ENCODE measurements around the gene RNF225. TPM values are rescaled to one million over a fixed set of nuclear protein-coding genes. Genes with fewer than 3 reads are reported as not detected.
"Not testable (repeated sequence)": the region's sequence is repeated elsewhere in the genome, so short reads cannot be mapped to it uniquely, and the experiment has no call there.

RNF225 gene
- total and polyA plus RNA-seq, 2 of the 13 experiments (the other 11 are each of a cell fraction or from before 2014, with no cell fraction given): not detected

GRCh38 chr19:58442986-58443385 lies 47.5 kb downstream of the RNF225 start:
- H3K27me3 ChIP-seq (ENCODE audit: control insufficient read depth in 1 of 2, insufficient read depth in 2 of 2, low read length in 2 of 2); H3K4me2 ChIP-seq (ENCODE audit: low read depth, low read length); H3K9me3 ChIP-seq (ENCODE audit: low read length); FAIRE-seq; H3K4me1 ChIP-seq (ENCODE audit: insufficient read depth, low read length); H3K4me3 ChIP-seq (replicated peaks in 1 of 3; ENCODE audit: insufficient read depth in 1 of 3, low read depth in 2 of 3, low read length in 3 of 3); intact Hi-C loops (cut with micrococcal nuclease; ENCODE audit: unreplicated experiment); H3K27ac ChIP-seq (ENCODE audit: extremely low read length, insufficient read depth, low read length); H3K9ac ChIP-seq (ENCODE audit: insufficient read depth, low read depth, low read length); H4K20me1 ChIP-seq (ENCODE audit: insufficient read depth, low read length); H3K36me3 ChIP-seq (replicated peaks in 1 of 2; ENCODE audit: control insufficient read depth in 1 of 2, insufficient read depth in 2 of 2, low read length in 2 of 2); CTCF ChIA-PET (ENCODE audit: low intra/inter-chr PET ratio, low total read pairs); DNase-seq (ENCODE audit: low spot score); H2AFZ ChIP-seq (ENCODE audit: low read length); H3K79me2 ChIP-seq (ENCODE audit: insufficient read depth, low read length); in situ Hi-C loops (cut with HindIII; ENCODE audit: extremely low pct_ligation_motif_present, low pct_unique_long_range_greater_than_20kb); BruUV-seq (replicated peaks); ATAC-seq: not testable (repeated sequence)
- TF ChIP-seq NFYB (CRISPR knock-in tag; IDR thresholded peaks at IDR 0.05): peak; percentile 39; the same call in 1 of the 2 replicates
- WGBS (ENCODE audit: low lambda C conversion rate): 52% methylated on average over 6 of the region's 7 CpGs
- POLR2A ChIA-PET: interaction anchor here (1.0 kb wide), 1 partner anchor 34 kb away, joined by 3 read pairs; the partner anchor contains the start of gene ZNF584

Small RNA genes within 50 kb of the gene (microRNA-seq; reads per million reads assigned to microRNA genes)
- gene MIR4754: 0.68 reads per million

Small RNA genes within 50 kb of the gene (small RNA-seq; reads per million reads assigned to genes)
- 0 reads per million in 3 experiments for gene MIR4754 (ENCODE audit: insufficient read depth in 2 of 3, insufficient read length in 3 of 3, low read depth in 2 of 3, low replicate concordance in 1 of 3)
- 0 to 0.33 (median 0) reads per million in 3 experiments for gene RNA5SP473 (ENCODE audit: insufficient read depth in 2 of 3, insufficient read length in 3 of 3, low read depth in 2 of 3, low replicate concordance in 1 of 3)

Other genes with a start within 250 kb of the RNF225 start
- gene ZNF329, start 244.9 kb upstream of the RNF225 start, total RNA-seq (2016; rRNA removed; fragmentation: Illumina TruSeq; extraction: Trizol): 9.6 and 11.4 TPM in 2 replicates
- 3.8 and 4.6 TPM in 2 replicates for gene ZNF329, start 244.9 kb upstream of the RNF225 start, polyA plus RNA-seq (2011; rRNA removed)
- 17.0 and 23.0 TPM in 2 replicates for gene ZNF274, start 212.6 kb upstream of the RNF225 start, total RNA-seq (2016; rRNA removed; fragmentation: Illumina TruSeq; extraction: Trizol)
- 16.1 and 21.0 TPM in 2 replicates for gene ZNF274, start 212.6 kb upstream of the RNF225 start, polyA plus RNA-seq (2011; rRNA removed)
- 15.6 and 17.0 TPM in 2 replicates for gene ZNF544, start 166.7 kb upstream of the RNF225 start, total RNA-seq (2016; rRNA removed; fragmentation: Illumina TruSeq; extraction: Trizol)
- 13.1 and 14.7 TPM in 2 replicates for gene ZNF544, start 166.7 kb upstream of the RNF225 start, polyA plus RNA-seq (2011; rRNA removed)
- 3.3 and 3.7 TPM in 2 replicates for gene ZNF8, start 116.7 kb upstream of the RNF225 start, total RNA-seq (2016; rRNA removed; fragmentation: Illumina TruSeq; extraction: Trizol)
- 3.0 and 3.1 TPM in 2 replicates for gene ZNF8, start 116.7 kb upstream of the RNF225 start, polyA plus RNA-seq (2011; rRNA removed)
- 38.7 and 39.5 TPM in 2 replicates for gene ERVK3-1, start 90.3 kb upstream of the RNF225 start, total RNA-seq (2016; rRNA removed; fragmentation: Illumina TruSeq; extraction: Trizol)
- 28.5 and 31.5 TPM in 2 replicates for gene ERVK3-1, start 90.3 kb upstream of the RNF225 start, polyA plus RNA-seq (2011; rRNA removed)
- gene ZSCAN22, start 68.7 kb upstream of the RNF225 start, total RNA-seq (2016; rRNA removed; fragmentation: Illumina TruSeq; extraction: Trizol): 2.5 and 3.1 TPM in 2 replicates
- gene ZSCAN22, start 68.7 kb upstream of the RNF225 start, polyA plus RNA-seq (2011; rRNA removed): 3.5 and 3.6 TPM in 2 replicates
- gene A1BG, start 42.2 kb upstream of the RNF225 start, total RNA-seq (2016; rRNA removed; fragmentation: Illumina TruSeq; extraction: Trizol): 15.1 and 41.4 TPM in 2 replicates
- 14.7 and 49.8 TPM in 2 replicates for gene A1BG, start 42.2 kb upstream of the RNF225 start, polyA plus RNA-seq (2011; rRNA removed)
- gene ZNF497, start 32.9 kb upstream of the RNF225 start, total RNA-seq (2016; rRNA removed; fragmentation: Illumina TruSeq; extraction: Trizol): 1.1 and 1.9 TPM in 2 replicates
- 1.5 and 1.8 TPM in 2 replicates for gene ZNF497, start 32.9 kb upstream of the RNF225 start, polyA plus RNA-seq (2011; rRNA removed)
- 0.73 and 1.3 TPM in 2 replicates for gene ZNF837, start 14.6 kb upstream of the RNF225 start, total RNA-seq (2016; rRNA removed; fragmentation: Illumina TruSeq; extraction: Trizol)
- 0.29 and 0.69 TPM in 2 replicates for gene ZNF837, start 14.6 kb upstream of the RNF225 start, polyA plus RNA-seq (2011; rRNA removed)
- gene RPS5, start 8.4 kb upstream of the RNF225 start, total RNA-seq (2016; rRNA removed; fragmentation: Illumina TruSeq; extraction: Trizol): 1,544 and 1,715 TPM in 2 replicates
- 4,145 and 4,408 TPM in 2 replicates for gene RPS5, start 8.4 kb upstream of the RNF225 start, polyA plus RNA-seq (2011; rRNA removed)
- 6.8 and 7.0 TPM in 2 replicates for gene ZNF584, start 13.0 kb downstream of the RNF225 start, total RNA-seq (2016; rRNA removed; fragmentation: Illumina TruSeq; extraction: Trizol)
- gene ZNF584, start 13.0 kb downstream of the RNF225 start, polyA plus RNA-seq (2011; rRNA removed): 2.4 and 3.3 TPM in 2 replicates
- not detected in 2 replicates for gene ZNF132, start 44.5 kb downstream of the RNF225 start, total RNA-seq (2016; rRNA removed; fragmentation: Illumina TruSeq; extraction: Trizol)
- gene ZNF132, start 44.5 kb downstream of the RNF225 start, polyA plus RNA-seq (2011; rRNA removed): not detected in 2 replicates
- gene ZNF324B, start 56.0 kb downstream of the RNF225 start, total RNA-seq (2016; rRNA removed; fragmentation: Illumina TruSeq; extraction: Trizol): 2.5 and 3.0 TPM in 2 replicates
- 0.53 and 0.98 TPM in 2 replicates for gene ZNF324B, start 56.0 kb downstream of the RNF225 start, polyA plus RNA-seq (2011; rRNA removed)
- gene ZNF324, start 71.4 kb downstream of the RNF225 start, total RNA-seq (2016; rRNA removed; fragmentation: Illumina TruSeq; extraction: Trizol): 4.0 and 4.7 TPM in 2 replicates
- 1.1 and 1.6 TPM in 2 replicates for gene ZNF324, start 71.4 kb downstream of the RNF225 start, polyA plus RNA-seq (2011; rRNA removed)
- 2.5 and 3.6 TPM in 2 replicates for gene ZNF446, start 80.7 kb downstream of the RNF225 start, total RNA-seq (2016; rRNA removed; fragmentation: Illumina TruSeq; extraction: Trizol)
- 3.0 and 3.8 TPM in 2 replicates for gene ZNF446, start 80.7 kb downstream of the RNF225 start, polyA plus RNA-seq (2011; rRNA removed)
- 40.2 and 41.2 TPM in 2 replicates for gene SLC27A5, start 116.3 kb downstream of the RNF225 start, total RNA-seq (2016; rRNA removed; fragmentation: Illumina TruSeq; extraction: Trizol)
- 30.3 and 36.5 TPM in 2 replicates for gene SLC27A5, start 116.3 kb downstream of the RNF225 start, polyA plus RNA-seq (2011; rRNA removed)
- gene ZBTB45, start 124.2 kb downstream of the RNF225 start, total RNA-seq (2016; rRNA removed; fragmentation: Illumina TruSeq; extraction: Trizol): 2.0 and 3.7 TPM in 2 replicates
- 3.0 and 3.2 TPM in 2 replicates for gene ZBTB45, start 124.2 kb downstream of the RNF225 start, polyA plus RNA-seq (2011; rRNA removed)
- gene TRIM28, start 148.4 kb downstream of the RNF225 start, total RNA-seq (2016; rRNA removed; fragmentation: Illumina TruSeq; extraction: Trizol): 302 and 361 TPM in 2 replicates
- gene TRIM28, start 148.4 kb downstream of the RNF225 start, polyA plus RNA-seq (2011; rRNA removed): 439 and 461 TPM in 2 replicates
- 55.0 and 70.9 TPM in 2 replicates for gene CHMP2A, start 159.4 kb downstream of the RNF225 start, total RNA-seq (2016; rRNA removed; fragmentation: Illumina TruSeq; extraction: Trizol)
- gene CHMP2A, start 159.4 kb downstream of the RNF225 start, polyA plus RNA-seq (2011; rRNA removed): 49.7 and 51.4 TPM in 2 replicates
- gene UBE2M, start 163.0 kb downstream of the RNF225 start, total RNA-seq (2016; rRNA removed; fragmentation: Illumina TruSeq; extraction: Trizol): 29.5 and 36.2 TPM in 2 replicates
- 50.3 and 55.5 TPM in 2 replicates for gene UBE2M, start 163.0 kb downstream of the RNF225 start, polyA plus RNA-seq (2011; rRNA removed)
- 1.3 and 3.1 TPM in 2 replicates for gene MZF1, start 177.7 kb downstream of the RNF225 start, total RNA-seq (2016; rRNA removed; fragmentation: Illumina TruSeq; extraction: Trizol)
- 8.1 and 10.0 TPM in 2 replicates for gene MZF1, start 177.7 kb downstream of the RNF225 start, polyA plus RNA-seq (2011; rRNA removed)